ENCODE measurements around the gene PRM1.

The PRM1 gene

GRCh38 chr16:11280616-11281522 is at the start of gene PRM1:
Gene PRM1, minus strand, starts transcription at chr16:11281330. Its CDS starts 92 bp downstream, at chr16:11281238.
- DNase-seq, result no peak

- no peak for DNase-seq
These were observed 49.6 kb upstream of the PRM1 start for GRCh38 chr16:11330526-11331237.

- no peak for DNase-seq
These were observed 48.8 kb upstream of the PRM1 start for GRCh38 chr16:11329891-11330290.

- peak; percentile 73 for DNase-seq
These were observed 48.0 kb upstream of the PRM1 start for GRCh38 chr16:11329071-11329491.

GRCh38 chr16:11328172-11329070 is 47.3 kb upstream of the PRM1 start:
- peak; percentile 91 for DNase-seq

- no peak for DNase-seq
These were observed 46.4 kb upstream of the PRM1 start for GRCh38 chr16:11327277-11328171.

GRCh38 chr16:11326737-11327276 is 45.7 kb upstream of the PRM1 start:
- DNase-seq, result no peak

- no peak for DNase-seq
These were observed 45.1 kb upstream of the PRM1 start for GRCh38 chr16:11326084-11326736.

GRCh38 chr16:11325404-11326083 is 44.4 kb upstream of the PRM1 start:
- DNase-seq, result no peak

GRCh38 chr16:11323551-11324336 is 42.6 kb upstream of the PRM1 start:
- no peak for DNase-seq

GRCh38 chr16:11322823-11323222 is 41.7 kb upstream of the PRM1 start:
- no peak for DNase-seq

- DNase-seq, result no peak
These were observed 40.5 kb upstream of the PRM1 start for GRCh38 chr16:11321662-11322061.

GRCh38 chr16:11320170-11320569 is 39.0 kb upstream of the PRM1 start:
- no peak for DNase-seq

- DNase-seq, result no peak
These were observed 38.5 kb upstream of the PRM1 start for GRCh38 chr16:11319529-11320146.

GRCh38 chr16:11318817-11319216 is 37.7 kb upstream of the PRM1 start:
- DNase-seq, result no peak

GRCh38 chr16:11316331-11317015 is 35.3 kb upstream of the PRM1 start:
- DNase-seq, result peak; percentile 57

- DNase-seq, result peak; percentile 80
These were observed 34.4 kb upstream of the PRM1 start for GRCh38 chr16:11315510-11315909.

- no peak for DNase-seq
These were observed 33.3 kb upstream of the PRM1 start for GRCh38 chr16:11314309-11314894.

Measured in eye (tissue), 1 donor.